ENCODE data around the gene TERT. TPM values are rescaled to one million over a fixed set of nuclear protein-coding genes. Genes with fewer than 3 reads are reported as not detected.

The TERT gene
- polyA plus RNA-seq, 2 of the 4 experiments (the other 2 are of a cell fraction): 1.1 to 4.0 TPM

GRCh38 chr5:1274471-1274870 lies 20.4 kb downstream of the TERT start:
- no peak for FAIRE-seq
- TF ChIP-seq HOXB5 (CRISPR knock-in tag; IDR thresholded peaks at IDR 0.05): no peak
- no peak for TF ChIP-seq MYC (IDR thresholded peaks at IDR 0.05; ENCODE audit: borderline replicate concordance, low read length)
- TF ChIP-seq ZNF302 (CRISPR knock-in tag; IDR thresholded peaks at IDR 0.05): no peak
- TF ChIP-seq JUNB (IDR thresholded peaks at IDR 0.05): no peak
- no peak for TF ChIP-seq SMC3 (IDR thresholded peaks at IDR 0.05)
- WGBS (ENCODE audit: missing lambda C conversion rate): 90% methylated on average over 16 of the region's 16 CpGs
- H3K9me3 ChIP-seq: no peaks in the 10 kb centered on the region
- no peak for DNase-seq (ENCODE audit: low read depth in 1 of 2, low spot score in 1 of 2)
- H3K4me2 ChIP-seq: no peak overlapping the region
- no peaks in the 10 kb centered on the region for H3K4me1 ChIP-seq
- H3K4me3 ChIP-seq: no peak overlapping the region
- ChIA-PET CTCF (no interaction called here), POLR2A (no interaction called here)
- ATAC-seq: no peak
- no peak overlapping the region for H3K27ac ChIP-seq

DNA sequence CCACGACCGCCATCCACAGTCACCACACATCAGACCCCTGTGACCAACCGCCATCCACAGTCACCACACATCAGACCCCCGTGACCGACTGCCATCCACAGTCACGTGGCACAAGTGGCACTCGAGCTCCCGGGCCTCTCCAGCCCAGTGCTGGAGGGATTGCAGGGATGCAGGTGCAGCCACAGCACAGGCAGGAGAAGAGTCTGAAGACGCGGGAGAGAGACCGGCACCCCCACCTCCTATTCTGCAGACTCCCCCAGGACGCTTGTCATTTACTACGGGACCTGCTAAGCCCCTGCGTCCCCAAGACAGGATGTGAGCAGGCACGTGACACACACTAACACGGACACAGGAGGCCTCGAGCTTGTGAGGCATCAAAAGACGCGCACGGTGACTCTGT lies 21.1 kb downstream of the TERT start:
- no peak for TF ChIP-seq RAD21 (conservative IDR thresholded peaks at IDR 0.05 in 1 of 2, IDR thresholded peaks at IDR 0.05 in 1 of 2)
- TF ChIP-seq BHLHE40 (IDR thresholded peaks at IDR 0.05; ENCODE audit: low read depth, low read length): no peak
- no peak for TF ChIP-seq CEBPB (IDR thresholded peaks at IDR 0.05)
- TF ChIP-seq SMC3 (IDR thresholded peaks at IDR 0.05): no peak
- TF ChIP-seq HOXA7 (CRISPR knock-in tag; IDR thresholded peaks at IDR 0.05): no peak
- no peak for TF ChIP-seq CBX2 (IDR thresholded peaks at IDR 0.05; ENCODE audit: borderline replicate concordance, low read depth)
- TF ChIP-seq RFX5 (IDR thresholded peaks at IDR 0.05): no peak
- TF ChIP-seq SREBF2 (IDR thresholded peaks at IDR 0.05): no peak
- no peak for TF ChIP-seq CTCF (IDR thresholded peaks at IDR 0.05)
- no peak for TF ChIP-seq MAZ (IDR thresholded peaks at IDR 0.05; ENCODE audit: borderline replicate concordance, low read depth, low read length)
- no peak for TF ChIP-seq RARB (CRISPR knock-in tag; IDR thresholded peaks at IDR 0.05)
- no peak for TF ChIP-seq NR3C1 (IDR thresholded peaks at IDR 0.05)
- TF ChIP-seq HDAC2 (IDR thresholded peaks at IDR 0.05): no peak
- ATAC-seq (no peak), DNase-seq (ENCODE audit: low read depth in 1 of 2, low spot score in 1 of 2) (no peak), FAIRE-seq (no peak)
- no peak overlapping the region for H3K27ac ChIP-seq
- H3K9me3 ChIP-seq: no peaks in the 10 kb centered on the region
- 96% methylated on average over 13 of the region's 20 CpGs for WGBS (ENCODE audit: missing lambda C conversion rate)
- CTCF ChIA-PET: no interaction called here
- H3K4me2 ChIP-seq: no peak overlapping the region
- POLR2A ChIA-PET: no interaction called here
- H3K4me3 ChIP-seq: no peak overlapping the region
- H3K4me1 ChIP-seq: no peaks in the 10 kb centered on the region

GRCh38 chr5:1272201-1272600 lies 22.7 kb downstream of the TERT start:
- POLR2A ChIA-PET: no interaction called here
- Histone ChIP-seq H3K27ac (no peak overlapping the region), H3K4me1 (no peaks in the 10 kb centered on the region), H3K9me3 (no peaks in the 10 kb centered on the region), H3K4me2 (no peak overlapping the region), H3K4me3 (no peak overlapping the region)
- TF ChIP-seq NFE2L2 (conservative IDR thresholded peaks at IDR 0.05; ENCODE audit: low read length): no peak
- no peak for TF ChIP-seq NR3C1 (IDR thresholded peaks at IDR 0.05)
- TF ChIP-seq MAFK (IDR thresholded peaks at IDR 0.05; ENCODE audit: partially characterized antibody): no peak
- TF ChIP-seq CEBPB (IDR thresholded peaks at IDR 0.05): no peak
- no peak for TF ChIP-seq MAZ (IDR thresholded peaks at IDR 0.05; ENCODE audit: borderline replicate concordance, low read depth, low read length)
- no peak for TF ChIP-seq SMC3 (IDR thresholded peaks at IDR 0.05)
- no peak for TF ChIP-seq EP300 (IDR thresholded peaks at IDR 0.05)
- no peak for TF ChIP-seq CBX2 (IDR thresholded peaks at IDR 0.05; ENCODE audit: borderline replicate concordance, low read depth)
- no peak for TF ChIP-seq POLR2AphosphoS2 (conservative IDR thresholded peaks at IDR 0.05; ENCODE audit: low read length)
- TF ChIP-seq USF2 (IDR thresholded peaks at IDR 0.05): no peak
- no peak for TF ChIP-seq CHD2 (IDR thresholded peaks at IDR 0.05; ENCODE audit: low read length, partially characterized antibody)
- no peak for TF ChIP-seq MYC (IDR thresholded peaks at IDR 0.05; ENCODE audit: borderline replicate concordance, low read length)
- TF ChIP-seq RAD21 (conservative IDR thresholded peaks at IDR 0.05 in 1 of 2, IDR thresholded peaks at IDR 0.05 in 1 of 2): no peak
- no peak for DNase-seq (ENCODE audit: low read depth in 1 of 2, low spot score in 1 of 2)
- 94% methylated on average over 14 of the region's 21 CpGs for WGBS (ENCODE audit: missing lambda C conversion rate)
- FAIRE-seq: no peak
- ATAC-seq: no peak
- CTCF ChIA-PET: no interaction called here
